BLaER1 (cell line): ENCODE results near the gene PLPP4.

Experiments used
- H3K27ac ChIP-seq: shearing (Covaris generic); formaldehyde crosslinking; 2 replicates; pipeline ENCODE4 v1.8.1; 2022
- H3K27me3 ChIP-seq: shearing (Covaris generic); formaldehyde crosslinking; 2 replicates; pipeline ENCODE4 v1.8.1; 2022
- H3K36me3 ChIP-seq: shearing (Covaris generic); formaldehyde crosslinking; 2 replicates; pipeline ENCODE4 v1.8.1; 2022
- H3K4me1 ChIP-seq: shearing (Covaris generic); formaldehyde crosslinking; 2 replicates; pipeline ENCODE4 v1.8.1; 2022
- H3K4me2 ChIP-seq: shearing (Covaris generic); formaldehyde crosslinking; 2 replicates; pipeline ENCODE4 v1.8.1; 2022
- H3K4me3 ChIP-seq: shearing (Covaris generic); formaldehyde crosslinking; 2 replicates; pipeline ENCODE4 v1.8.1; 2022
- H3K9ac ChIP-seq: shearing (Covaris generic); formaldehyde crosslinking; 2 replicates; pipeline ENCODE4 v1.8.1; 2022
- H3K9me3 ChIP-seq: shearing (Covaris generic); formaldehyde crosslinking; 2 replicates; pipeline ENCODE4 v1.8.1; 2022
- H4K20me1 ChIP-seq: shearing (Covaris generic); formaldehyde crosslinking; 2 replicates; pipeline ENCODE4 v1.8.1; 2022
- Cebpa-rat ChIP-seq: shearing (Covaris generic); IDR thresholded peaks from 2 replicates; pipeline ENCODE4 v1.8.1; 2022

The PLPP4 gene

DNA sequence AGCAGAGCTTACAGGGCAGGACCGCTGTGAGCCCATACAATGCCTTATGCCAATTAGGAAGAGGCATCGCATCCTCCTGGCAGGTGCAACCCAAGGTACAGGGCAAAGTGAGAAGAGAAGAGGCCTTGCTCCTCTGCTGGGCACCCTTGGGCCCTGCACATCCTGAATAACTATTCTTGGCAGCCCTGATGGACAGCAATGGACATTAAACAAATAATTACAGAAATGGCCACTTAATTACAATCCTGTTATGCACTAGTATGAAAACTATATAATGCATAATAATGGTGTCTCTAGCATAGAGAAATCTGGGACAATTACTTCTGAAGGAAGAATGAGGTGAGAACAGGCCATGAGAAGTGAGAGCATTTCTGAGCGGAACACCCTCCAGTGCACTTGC lies 83.5 kb downstream of the PLPP4 start:
- Histone ChIP-seq H3K4me3 (no peak overlapping the region), H3K27ac (no peak overlapping the region), H4K20me1 (no peaks in the 10 kb centered on the region), H3K36me3 (no peaks in the 10 kb centered on the region), H3K9ac (no peak overlapping the region), H3K9me3 (no peaks in the 10 kb centered on the region), H3K4me1 (no peaks in the 10 kb centered on the region), H3K4me2 (no peak overlapping the region), H3K27me3 (no peaks in the 10 kb centered on the region)
- no peak for TF ChIP-seq Cebpa-rat

DNA sequence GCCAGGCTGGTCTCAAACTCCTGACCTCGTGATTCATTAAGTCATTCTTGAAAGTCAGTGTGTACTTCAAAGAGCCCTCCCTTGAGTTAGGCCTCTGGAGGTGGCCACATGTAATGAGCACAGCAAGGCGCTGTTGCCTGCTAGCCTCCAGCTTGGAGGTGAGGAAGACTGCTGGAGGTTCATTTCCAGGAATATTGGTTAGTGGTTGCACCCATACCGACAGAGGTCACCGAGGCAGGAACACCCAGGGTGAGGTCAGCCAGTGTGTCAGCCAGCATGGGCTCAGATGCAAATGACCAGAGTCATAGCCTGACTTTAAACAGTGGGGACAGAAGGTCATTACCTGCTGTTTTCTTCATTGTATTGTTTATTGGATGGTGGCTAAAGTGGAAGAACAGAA lies 85.0 kb downstream of the PLPP4 start:
- Histone ChIP-seq H3K9me3 (no peaks in the 10 kb centered on the region), H3K4me3 (no peak overlapping the region), H3K27ac (no peak overlapping the region), H3K4me1 (no peaks in the 10 kb centered on the region), H3K4me2 (no peak overlapping the region), H3K9ac (no peak overlapping the region), H3K27me3 (no peaks in the 10 kb centered on the region), H4K20me1 (no peaks in the 10 kb centered on the region), H3K36me3 (no peaks in the 10 kb centered on the region)
- no peak for TF ChIP-seq Cebpa-rat

DNA sequence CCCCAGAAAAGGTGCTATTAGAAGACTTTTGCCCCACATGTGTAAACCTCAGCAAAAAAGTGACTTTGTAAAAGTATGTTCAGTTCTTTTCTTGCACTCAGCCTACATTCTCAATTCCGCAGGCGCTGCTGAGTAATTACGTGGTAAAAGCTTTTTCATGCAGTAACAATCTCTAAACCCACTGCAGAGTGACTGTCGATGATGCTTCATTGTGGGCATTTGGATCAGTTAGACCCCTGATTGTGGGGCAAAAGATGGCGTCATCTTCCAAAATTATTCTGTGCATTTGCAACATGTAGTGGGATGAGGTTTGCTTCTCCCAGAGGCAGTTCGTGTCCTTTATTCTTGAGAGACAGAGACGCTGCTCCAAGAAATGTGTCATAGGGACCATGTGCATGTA lies 85.6 kb downstream of the PLPP4 start:
- no peaks in the 10 kb centered on the region for H3K36me3 ChIP-seq
- H3K4me3 ChIP-seq, result no peak overlapping the region
- H3K4me1 ChIP-seq, result no peaks in the 10 kb centered on the region
- no peaks in the 10 kb centered on the region for H3K27me3 ChIP-seq
- H3K4me2 ChIP-seq, result no peak overlapping the region
- no peaks in the 10 kb centered on the region for H3K9me3 ChIP-seq
- H3K9ac ChIP-seq, result no peak overlapping the region
- no peaks in the 10 kb centered on the region for H4K20me1 ChIP-seq
- TF ChIP-seq Cebpa-rat, result no peak
- H3K27ac ChIP-seq, result no peak overlapping the region

DNA sequence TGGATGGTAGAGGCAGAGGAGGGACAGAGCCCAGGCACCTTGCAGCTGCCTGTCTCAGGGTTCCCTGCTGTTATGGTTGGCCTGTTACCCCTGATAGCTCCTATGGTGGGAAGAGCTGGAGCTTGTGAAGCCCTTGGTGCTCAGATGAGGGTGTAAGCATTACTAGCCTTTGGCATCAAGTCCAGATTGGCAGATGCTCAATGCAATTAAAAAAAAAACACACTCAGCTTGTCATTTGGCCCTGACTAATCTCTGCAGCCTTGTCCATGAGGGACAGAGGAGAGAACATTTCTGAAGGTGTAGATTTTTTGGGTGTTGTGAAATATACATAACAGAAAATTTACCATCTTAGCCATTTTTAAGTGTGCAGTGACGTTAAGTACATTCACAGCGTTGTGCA lies 86.3 kb downstream of the PLPP4 start:
- no peak overlapping the region for H3K9ac ChIP-seq
- H3K9me3 ChIP-seq, result no peaks in the 10 kb centered on the region; the same call in 1 of the 2 replicates
- H4K20me1 ChIP-seq, result no peaks in the 10 kb centered on the region
- no peak for TF ChIP-seq Cebpa-rat
- H3K27ac ChIP-seq, result no peak overlapping the region
- no peaks in the 10 kb centered on the region for H3K27me3 ChIP-seq
- no peaks in the 10 kb centered on the region for H3K4me1 ChIP-seq
- no peak overlapping the region for H3K4me2 ChIP-seq
- H3K4me3 ChIP-seq, result no peak overlapping the region
- H3K36me3 ChIP-seq, result no peaks in the 10 kb centered on the region

DNA sequence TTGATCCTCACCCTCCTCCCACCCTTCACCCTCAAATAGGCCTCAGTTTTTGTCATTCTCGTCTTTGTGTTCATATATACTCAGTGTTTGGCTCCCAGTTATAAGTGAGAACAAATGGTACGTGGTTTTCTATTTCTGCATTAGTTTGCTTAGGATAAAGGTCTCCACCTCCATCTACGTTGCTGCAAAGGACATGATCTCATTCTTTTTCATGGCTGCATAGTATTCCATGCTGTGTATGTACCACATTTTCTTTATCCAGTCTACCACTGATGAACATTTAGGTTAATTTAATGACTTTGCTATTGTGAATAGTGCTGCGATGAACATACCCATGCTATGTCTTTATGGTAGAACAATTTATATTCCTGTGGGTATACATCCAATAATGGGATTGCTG lies 91.2 kb downstream of the PLPP4 start:
- Histone ChIP-seq H3K4me2 (no peak overlapping the region), H3K4me3 (no peak overlapping the region), H4K20me1 (no peaks in the 10 kb centered on the region), H3K27ac (no peak overlapping the region), H3K9me3 (peaks cover 3% of the 10 kb centered on the region), H3K36me3 (no peaks in the 10 kb centered on the region), H3K9ac (no peak overlapping the region), H3K27me3 (no peaks in the 10 kb centered on the region), H3K4me1 (no peaks in the 10 kb centered on the region)
- TF ChIP-seq Cebpa-rat, result no peak

DNA sequence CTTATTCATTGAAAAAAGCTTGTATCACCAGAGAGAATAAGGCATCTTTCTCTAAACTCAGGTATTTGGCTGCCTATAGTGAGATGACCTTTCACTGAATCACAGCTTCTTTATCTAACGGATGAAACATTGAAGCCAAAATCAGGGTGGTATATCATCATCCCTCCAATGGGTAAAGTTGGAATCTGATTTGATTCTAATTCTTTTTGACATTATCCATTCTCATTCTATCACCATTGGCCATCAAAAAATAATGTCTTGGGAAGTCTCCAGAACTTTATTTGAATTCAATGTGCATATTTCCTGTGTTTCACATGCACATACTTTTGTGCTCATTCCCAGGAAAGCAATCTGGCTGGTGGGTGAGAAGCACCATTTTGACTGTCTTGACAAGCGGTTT lies 95.2 kb downstream of the PLPP4 start:
- TF ChIP-seq Cebpa-rat, result no peak
- no peaks in the 10 kb centered on the region for H3K36me3 ChIP-seq
- H3K4me3 ChIP-seq, result no peak overlapping the region
- no peak overlapping the region for H3K4me2 ChIP-seq
- no peaks in the 10 kb centered on the region for H4K20me1 ChIP-seq
- H3K4me1 ChIP-seq, result no peaks in the 10 kb centered on the region
- peaks cover 22% of the 10 kb centered on the region for H3K9me3 ChIP-seq
- no peak overlapping the region for H3K27ac ChIP-seq
- H3K9ac ChIP-seq, result no peak overlapping the region
- H3K27me3 ChIP-seq, result no peaks in the 10 kb centered on the region

DNA sequence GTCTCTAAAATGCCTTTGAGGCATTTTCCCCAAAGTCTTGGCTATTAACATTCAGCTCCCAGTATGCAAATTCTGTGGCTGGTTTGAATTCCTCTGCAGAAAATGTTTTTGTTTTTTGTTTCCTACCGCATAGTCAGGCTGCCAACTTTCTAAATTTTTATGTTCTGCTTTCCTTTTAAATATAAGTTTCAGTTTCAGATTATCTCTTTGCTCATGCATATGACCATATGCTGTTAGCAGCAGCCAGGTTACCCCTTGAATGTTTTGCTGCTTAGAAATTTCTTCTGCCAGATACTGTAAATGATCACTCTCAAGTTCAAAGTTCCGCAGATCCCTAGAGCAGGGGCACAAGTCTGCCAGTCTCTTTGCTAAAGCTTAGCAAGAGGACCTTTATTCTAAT lies 96.9 kb downstream of the PLPP4 start:
- H3K4me1 ChIP-seq, result no peaks in the 10 kb centered on the region
- H3K27me3 ChIP-seq, result no peaks in the 10 kb centered on the region
- peaks cover 22% of the 10 kb centered on the region for H3K9me3 ChIP-seq
- H3K4me2 ChIP-seq, result no peak overlapping the region
- H3K4me3 ChIP-seq, result no peak overlapping the region
- TF ChIP-seq Cebpa-rat, result no peak
- no peak overlapping the region for H3K9ac ChIP-seq
- no peak overlapping the region for H3K27ac ChIP-seq
- H3K36me3 ChIP-seq, result no peaks in the 10 kb centered on the region
- H4K20me1 ChIP-seq, result no peaks in the 10 kb centered on the region

DNA sequence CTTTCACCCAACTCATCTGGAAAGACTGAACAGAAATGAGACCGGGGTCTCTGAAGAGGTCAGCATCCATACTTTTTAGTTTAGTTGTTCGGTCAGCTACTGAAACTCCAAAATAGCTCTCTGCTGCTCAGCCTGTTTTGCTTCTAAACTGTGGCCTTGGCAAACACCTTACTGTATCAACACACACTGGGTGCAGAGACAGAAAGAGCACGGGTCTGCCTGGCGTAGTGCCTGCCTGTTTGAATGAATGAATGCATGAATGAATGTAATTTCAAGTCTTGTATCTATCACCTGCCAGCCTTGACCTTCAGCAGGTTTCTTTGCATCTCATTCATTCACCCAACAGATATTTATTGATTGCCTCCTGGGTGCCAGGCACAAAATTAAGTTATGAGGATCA lies 98.4 kb downstream of the PLPP4 start:
- H3K4me2 ChIP-seq, result no peak overlapping the region
- H3K4me1 ChIP-seq, result no peaks in the 10 kb centered on the region
- H3K36me3 ChIP-seq, result no peaks in the 10 kb centered on the region
- no peaks in the 10 kb centered on the region for H3K27me3 ChIP-seq
- no peaks in the 10 kb centered on the region for H4K20me1 ChIP-seq
- H3K4me3 ChIP-seq, result no peak overlapping the region
- H3K9ac ChIP-seq, result no peak overlapping the region
- H3K9me3 ChIP-seq, result peaks cover 22% of the 10 kb centered on the region
- H3K27ac ChIP-seq, result no peak overlapping the region
- TF ChIP-seq Cebpa-rat, result no peak

DNA sequence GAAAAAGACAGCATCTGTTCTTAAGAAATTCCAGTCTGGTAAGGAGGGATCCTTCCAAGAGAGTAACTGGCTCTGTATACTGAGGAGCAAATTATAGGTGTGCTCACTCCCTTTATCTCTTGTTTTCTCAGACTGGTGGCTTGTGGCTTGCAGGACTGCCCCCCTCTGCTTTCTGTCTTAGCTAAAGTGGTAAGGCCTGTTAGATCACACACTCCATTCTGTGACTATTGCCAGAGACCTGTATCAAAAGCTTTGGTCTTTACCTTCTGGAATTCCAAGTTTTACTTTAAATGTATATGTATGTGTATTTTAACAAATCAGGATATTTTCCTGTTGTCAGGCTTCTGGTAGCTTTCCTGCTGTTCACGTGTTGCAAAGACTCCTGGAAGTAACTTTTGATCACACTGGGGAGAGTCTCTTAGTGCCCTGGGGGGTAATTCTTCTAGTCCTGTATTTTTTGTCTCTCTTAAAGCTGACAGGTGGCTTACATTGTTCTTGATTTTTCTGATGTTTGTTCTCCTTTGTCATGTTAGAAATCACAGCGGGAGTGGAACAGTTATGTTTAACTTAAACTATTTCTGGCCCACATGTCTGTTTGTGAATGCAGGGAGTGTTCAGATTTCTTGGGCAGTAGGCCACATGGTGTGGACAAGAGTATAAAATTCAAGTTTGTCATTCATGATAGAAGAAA lies 99.0 kb downstream of the PLPP4 start:
- Histone ChIP-seq H3K4me2 (no peak overlapping the region), H3K9me3 (peaks cover 22% of the 10 kb centered on the region), H3K36me3 (no peaks in the 10 kb centered on the region), H3K4me3 (no peak overlapping the region), H4K20me1 (no peaks in the 10 kb centered on the region), H3K27ac (no peak overlapping the region), H3K4me1 (no peaks in the 10 kb centered on the region), H3K27me3 (no peaks in the 10 kb centered on the region), H3K9ac (no peak overlapping the region)
- TF ChIP-seq Cebpa-rat, result no peak

DNA sequence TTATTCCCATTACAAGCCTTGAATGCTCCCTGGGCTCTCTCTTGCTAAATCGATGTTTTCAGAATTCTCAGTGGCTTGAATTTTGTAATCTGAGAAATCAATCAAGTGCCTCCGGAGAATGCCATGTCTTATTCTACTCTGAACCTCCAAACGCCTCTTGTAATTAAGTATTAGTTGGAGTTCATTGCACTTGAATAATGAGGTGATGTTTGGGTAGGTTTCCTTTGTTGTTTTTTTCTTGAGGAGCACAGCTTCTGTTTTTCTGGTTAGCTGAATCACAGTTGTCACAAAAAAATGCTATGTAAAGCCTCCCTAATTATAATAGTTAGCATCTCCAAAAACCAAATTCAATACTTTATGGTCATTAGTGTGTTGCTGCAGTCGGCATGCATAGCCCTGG lies 100.3 kb downstream of the PLPP4 start:
- TF ChIP-seq Cebpa-rat, result no peak
- peaks cover 22% of the 10 kb centered on the region for H3K9me3 ChIP-seq
- no peak overlapping the region for H3K4me2 ChIP-seq
- no peaks in the 10 kb centered on the region for H3K36me3 ChIP-seq
- H3K27me3 ChIP-seq, result no peaks in the 10 kb centered on the region
- no peaks in the 10 kb centered on the region for H3K4me1 ChIP-seq
- H4K20me1 ChIP-seq, result no peaks in the 10 kb centered on the region
- no peak overlapping the region for H3K9ac ChIP-seq
- H3K27ac ChIP-seq, result no peak overlapping the region
- no peak overlapping the region for H3K4me3 ChIP-seq

DNA sequence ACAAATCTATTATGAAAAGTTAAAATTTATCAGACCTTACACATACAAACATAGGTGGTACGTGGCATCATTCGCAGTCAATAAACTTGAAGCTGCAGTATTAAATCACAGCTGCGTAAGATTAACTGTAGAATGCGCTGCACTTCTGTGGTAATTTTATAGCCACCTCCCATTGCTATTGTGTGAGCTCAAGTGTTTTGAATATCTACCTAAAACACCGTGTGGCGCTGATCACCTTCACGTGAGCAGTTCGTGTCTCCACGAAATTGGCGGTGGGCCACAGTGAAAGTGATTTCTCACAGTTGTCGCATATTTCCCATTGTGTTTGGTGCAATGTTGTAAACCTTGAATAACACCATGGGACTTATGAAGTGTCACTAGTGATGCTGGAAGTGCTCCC lies 102.8 kb downstream of the PLPP4 start:
- H3K4me1 ChIP-seq, result no peaks in the 10 kb centered on the region

More for the DNA sequence above, 102.8 kb downstream of the PLPP4 start:
- TF ChIP-seq Cebpa-rat, result no peak
- Histone ChIP-seq H3K27ac (no peak overlapping the region), H3K36me3 (no peaks in the 10 kb centered on the region), H4K20me1 (no peaks in the 10 kb centered on the region), H3K27me3 (no peaks in the 10 kb centered on the region), H3K9me3 (peaks cover 3% of the 10 kb centered on the region; the same call in 1 of the 2 replicates), H3K4me2 (no peak overlapping the region), H3K4me3 (no peak overlapping the region), H3K9ac (no peak overlapping the region)
